Esophagus squamous epithelium (tissue), 4 donors: ENCODE data around the gene EIF3F.

ENCODE experiments used
- CTCF ChIP-seq, 6 experiments: fragments of 450-650 bp in 4 of 6; fragments of 200-600 bp in 2 of 6; sonication (generic) in 2 of 6; IDR thresholded peaks; one replicate each; pipeline ENCODE4 v1.5.1; 2016 to 2019; ENCODE audit warnings: antibody characterized with exemption in 6 of 6, mild to moderate bottlenecking in 4 of 6, moderate library complexity in 4 of 6
- POLR2A ChIP-seq, 4 donors: fragments of 450-650 bp; IDR thresholded peaks; one replicate each; pipeline ENCODE4 v1.6.1; 2017; ENCODE audit warnings: antibody characterized with exemption in 4 of 4, mild to moderate bottlenecking in 4 of 4, moderate library complexity in 3 of 4

DNA sequence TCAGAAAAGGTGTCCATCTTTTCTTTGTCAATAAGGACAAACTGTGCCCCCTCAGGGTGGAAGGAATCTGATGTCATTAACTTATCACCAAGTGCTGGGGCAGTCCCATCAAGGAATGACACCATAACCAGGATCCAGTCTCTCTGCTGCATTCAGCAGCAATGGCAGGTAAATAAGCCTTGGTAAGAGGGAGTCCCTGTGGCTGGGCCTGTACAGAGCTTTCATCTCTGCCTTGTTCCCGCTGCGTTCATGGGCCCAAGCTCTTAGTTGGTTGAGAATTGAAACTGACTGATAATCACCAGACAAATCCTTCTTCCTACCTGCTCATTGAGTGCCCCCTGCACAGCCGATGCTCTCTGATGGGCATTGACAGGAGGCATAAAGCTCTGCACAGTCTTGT is 22.7 kb downstream of the EIF3F start:
- TF ChIP-seq CTCF (IDR thresholded peaks at IDR 0.05) (no peak), POLR2A (IDR thresholded peaks at IDR 0.05) (no peak)
